Measurements from ENCODE around the gene MPRIP. TPM values are rescaled to one million over a fixed set of nuclear protein-coding genes. Genes with fewer than 3 reads are reported as not detected.

MPRIP gene
- total RNA-seq, 1 experiment from 2014 or later = 258 TPM

DNA sequence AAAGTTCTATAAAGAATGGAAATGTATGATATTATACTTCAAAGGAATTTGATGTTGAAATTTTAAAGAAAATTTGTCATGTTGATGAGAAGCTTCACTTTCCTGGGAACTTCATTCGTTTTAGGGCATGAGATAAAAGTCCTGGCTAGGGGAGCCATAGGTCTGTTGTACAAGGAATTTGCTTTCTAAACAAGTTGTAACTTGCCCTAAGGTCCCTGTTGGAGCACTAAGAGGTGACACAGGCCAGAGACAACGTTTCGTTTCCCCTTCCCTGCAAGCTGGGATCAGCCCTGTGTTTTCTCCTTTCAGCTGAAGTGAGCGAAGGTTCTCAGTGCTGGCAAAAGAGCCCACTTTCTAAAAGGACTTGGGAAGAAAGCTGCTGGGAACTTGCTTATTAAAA, 147.3 kb downstream of the MPRIP start (continued):
- TF ChIP-seq ZBTB33 (IDR thresholded peaks at IDR 0.05; ENCODE audit: extremely low read depth, insufficient replicate concordance, low read length) (no peak), POLR2AphosphoS5 (IDR thresholded peaks at IDR 0.05; ENCODE audit: low read depth, low read length) (no peak)

GRCh38 chr17:17190188-17190587, 147.9 kb downstream of the MPRIP start:
- no peaks in the 10 kb centered on the region for H3K27me3 ChIP-seq (ENCODE audit: insufficient read depth, low read length)
- H3K9me3 ChIP-seq (ENCODE audit: control insufficient read depth in 1 of 2, insufficient read depth in 1 of 2, low read depth in 1 of 2, low read length in 2 of 2) = no peaks in the 10 kb centered on the region
- ChIA-PET RAD21 (ENCODE audit: low non-redundant PET in 1 of 2, low total read pairs in 2 of 2, uncharacterized antibody in 2 of 2, unreplicated experiment in 2 of 2) (no interaction called here), POLR2A (no interaction called here), CTCF (no interaction called here)
- no peak overlapping the region for H3K27ac ChIP-seq (ENCODE audit: low read depth, low read length)
- intact Hi-C loops (cut with micrococcal nuclease) = no loop called here
- no peaks in the 10 kb centered on the region for H3K9me2 ChIP-seq (ENCODE audit: insufficient read depth)
- no TSS peak for BruUV-seq (replicated peaks)
- no peak for ATAC-seq
- peaks cover 6 to 22% of the 10 kb centered on the region in 2 experiments; a peak in 3 of 4 replicates for H3K4me1 ChIP-seq (ENCODE audit: control insufficient read depth in 1 of 2, insufficient read depth in 2 of 2, low read length in 2 of 2)
- H3K4me2 ChIP-seq (ENCODE audit: low read length) = no peak overlapping the region
- no peak for DNase-seq (ENCODE audit: low read depth, low spot score)
- H3K36me3 ChIP-seq (ENCODE audit: control insufficient read depth in 1 of 2, insufficient read depth in 2 of 2, low read length in 2 of 2) = peaks cover 0 to 10% of the 10 kb centered on the region in 2 experiments; a peak in 1 of 4 replicates
- no peak overlapping the region for H3K9ac ChIP-seq (ENCODE audit: low read length)
- no peak overlapping the region for H2AFZ ChIP-seq (ENCODE audit: low read depth, low read length, poor library complexity, severe bottlenecking)
- H3K4me3 ChIP-seq (replicated peaks in 1 of 2; ENCODE audit: low read depth in 1 of 2, low read length in 2 of 2) = no peak overlapping the region
- H4K20me1 ChIP-seq (ENCODE audit: insufficient read depth) = peaks cover 3% of the 10 kb centered on the region; the same call in 1 of the 2 replicates
- no peaks in the 10 kb centered on the region for H3K79me2 ChIP-seq (ENCODE audit: insufficient read depth, low read length)
- TF ChIP-seq EZH2 (IDR thresholded peaks at IDR 0.05) (no peak), YY1 (IDR thresholded peaks at IDR 0.05; ENCODE audit: extremely low read depth, insufficient replicate concordance, low read depth, low read length) (no peak), SRF (IDR thresholded peaks at IDR 0.05; ENCODE audit: low read depth) (no peak), SIN3A (IDR thresholded peaks at IDR 0.05; ENCODE audit: low read depth) (no peak), JUND (IDR thresholded peaks at IDR 0.05) (no peak), ZFX (IDR thresholded peaks at IDR 0.05) (no peak), RAD21 (IDR thresholded peaks at IDR 0.05; ENCODE audit: low read depth) (no peak), SP1 (IDR thresholded peaks at IDR 0.05; ENCODE audit: low read depth) (no peak), POLR2AphosphoS5 (IDR thresholded peaks at IDR 0.05; ENCODE audit: low read depth, low read length) (no peak), EGR1 (IDR thresholded peaks at IDR 0.05; ENCODE audit: low read depth) (no peak), CTCF (IDR thresholded peaks at IDR 0.05 in 2 of 3, conservative IDR thresholded peaks at IDR 0.05 in 1 of 3; ENCODE audit: borderline replicate concordance in 1 of 3, insufficient read depth in 1 of 3, low read depth in 2 of 3, low read length in 2 of 3) (no peak), ATF3 (IDR thresholded peaks at IDR 0.05) (no peak), ZNF274 (IDR thresholded peaks at IDR 0.05; ENCODE audit: low read depth, low read length) (no peak), TCF7L2 (IDR thresholded peaks at IDR 0.05; ENCODE audit: borderline replicate concordance, extremely low read depth, insufficient read depth, insufficient read length) (no peak), EZH2phosphoT487 (IDR thresholded peaks at IDR 0.05; ENCODE audit: borderline replicate concordance) (no peak), POLR2A (IDR thresholded peaks at IDR 0.05; ENCODE audit: borderline replicate concordance, extremely low read depth, insufficient read depth, insufficient read length) (no peak), ZBTB33 (IDR thresholded peaks at IDR 0.05; ENCODE audit: extremely low read depth, insufficient replicate concordance, low read length) (no peak)
